ENCODE results near the gene CEP152.
"Not testable (repeated sequence)": the region's sequence is repeated elsewhere in the genome, so short reads cannot be mapped to it uniquely, and the experiment has no call there.

The CEP152 gene

GRCh38 chr15:48823237-48823636, 12.4 kb upstream of the CEP152 start:
- H3K4me3 ChIP-seq, result no peak overlapping the region
- no peak overlapping the region for H3K27ac ChIP-seq

- no peak overlapping the region for H3K27ac ChIP-seq
- no peak overlapping the region for H3K4me3 ChIP-seq
Observed at GRCh38 chr15:48814286-48814685, 3.4 kb upstream of the CEP152 start.

- peak overlapping the region in 2 of 21 experiments; percentile 29 to 35 for H3K27ac ChIP-seq
Observed at GRCh38 chr15:48811325-48811958, 573 bp upstream of the CEP152 start.

GRCh38 chr15:48806151-48806550, 4.7 kb downstream of the CEP152 start:
- no peak overlapping the region for H3K4me3 ChIP-seq
- H3K27ac ChIP-seq, result no peak overlapping the region

More at GRCh38 chr15:48811325-48811958, 573 bp upstream of the CEP152 start:
- H3K4me3 ChIP-seq, result peak overlapping the region; percentile 50 to 87 (median 67)

GRCh38 chr15:48805591-48805990, 5.3 kb downstream of the CEP152 start:
- no peak overlapping the region for H3K27ac ChIP-seq

GRCh38 chr15:48803877-48804276, 7.0 kb downstream of the CEP152 start:
- no peak overlapping the region for H3K4me3 ChIP-seq
- no peak overlapping the region for H3K27ac ChIP-seq

More at GRCh38 chr15:48805591-48805990, 5.3 kb downstream of the CEP152 start:
- no peak overlapping the region for H3K4me3 ChIP-seq

- no peak overlapping the region for H3K4me3 ChIP-seq
- no peak overlapping the region for H3K27ac ChIP-seq
Observed at GRCh38 chr15:48802867-48803266, 8.0 kb downstream of the CEP152 start.

GRCh38 chr15:48802257-48802656, 8.6 kb downstream of the CEP152 start:
- Histone ChIP-seq H3K4me3 (no peak overlapping the region), H3K27ac (peak overlapping the region in 1 of 21 experiments; percentile 23)

- peak overlapping the region in 1 of 21 experiments; percentile 34 for H3K27ac ChIP-seq
- H3K4me3 ChIP-seq, result no peak overlapping the region
Observed at GRCh38 chr15:48800811-48801455, 9.9 kb downstream of the CEP152 start.

GRCh38 chr15:48800245-48800644, 10.6 kb downstream of the CEP152 start:
- H3K27ac ChIP-seq, result peak overlapping the region in 1 of 21 experiments; percentile 34

GRCh38 chr15:48798319-48798718, 12.6 kb downstream of the CEP152 start:
- no peak overlapping the region for H3K27ac ChIP-seq
- H3K4me3 ChIP-seq, result no peak overlapping the region

More at GRCh38 chr15:48800245-48800644, 10.6 kb downstream of the CEP152 start:
- no peak overlapping the region for H3K4me3 ChIP-seq

GRCh38 chr15:48796930-48797329, 13.9 kb downstream of the CEP152 start:
- no peak overlapping the region for H3K27ac ChIP-seq
- no peak overlapping the region for H3K4me3 ChIP-seq

GRCh38 chr15:48796521-48796920, 14.3 kb downstream of the CEP152 start:
- H3K27ac ChIP-seq, result no peak overlapping the region
- no peak overlapping the region for H3K4me3 ChIP-seq

- H3K4me3 ChIP-seq, result no peak overlapping the region
- H3K27ac ChIP-seq, result no peak overlapping the region
Observed at GRCh38 chr15:48795901-48796300, 15.0 kb downstream of the CEP152 start.

GRCh38 chr15:48794697-48795134, 16.2 kb downstream of the CEP152 start:
- peak overlapping the region in 9 of 21 experiments; percentile 46 to 72 (median 54) for H3K27ac ChIP-seq
- no peak overlapping the region for H3K4me3 ChIP-seq

GRCh38 chr15:48792408-48792807, 18.5 kb downstream of the CEP152 start:
- Histone ChIP-seq H3K4me3 (no peak overlapping the region), H3K27ac (no peak overlapping the region)

- not testable (repeated sequence) for H3K4me3 ChIP-seq
- peak overlapping the region in 4 of 21 experiments; percentile 5 to 65 (median 58) for H3K27ac ChIP-seq
Observed at GRCh38 chr15:48790466-48791115, 20.3 kb downstream of the CEP152 start.

- no peak overlapping the region for H3K4me3 ChIP-seq
- H3K27ac ChIP-seq, result no peak overlapping the region
Observed at GRCh38 chr15:48785712-48786111, 25.2 kb downstream of the CEP152 start.

- Histone ChIP-seq H3K4me3 (no peak overlapping the region), H3K27ac (no peak overlapping the region)
Observed at GRCh38 chr15:48785195-48785594, 25.7 kb downstream of the CEP152 start.

GRCh38 chr15:48784756-48785155, 26.1 kb downstream of the CEP152 start:
- Histone ChIP-seq H3K27ac (no peak overlapping the region), H3K4me3 (no peak overlapping the region)

GRCh38 chr15:48782911-48783310, 28.0 kb downstream of the CEP152 start:
- Histone ChIP-seq H3K27ac (no peak overlapping the region), H3K4me3 (no peak overlapping the region)
